ENCODE data around the gene RNF167. TPM values are rescaled to one million over a fixed set of nuclear protein-coding genes. Genes with fewer than 3 reads are reported as not detected.

RNF167 gene
- total and polyA plus RNA-seq, 2 of the 8 experiments (the other 6 are each of a cell fraction or from before 2014, with no cell fraction given), result 140 to 281 TPM

DNA sequence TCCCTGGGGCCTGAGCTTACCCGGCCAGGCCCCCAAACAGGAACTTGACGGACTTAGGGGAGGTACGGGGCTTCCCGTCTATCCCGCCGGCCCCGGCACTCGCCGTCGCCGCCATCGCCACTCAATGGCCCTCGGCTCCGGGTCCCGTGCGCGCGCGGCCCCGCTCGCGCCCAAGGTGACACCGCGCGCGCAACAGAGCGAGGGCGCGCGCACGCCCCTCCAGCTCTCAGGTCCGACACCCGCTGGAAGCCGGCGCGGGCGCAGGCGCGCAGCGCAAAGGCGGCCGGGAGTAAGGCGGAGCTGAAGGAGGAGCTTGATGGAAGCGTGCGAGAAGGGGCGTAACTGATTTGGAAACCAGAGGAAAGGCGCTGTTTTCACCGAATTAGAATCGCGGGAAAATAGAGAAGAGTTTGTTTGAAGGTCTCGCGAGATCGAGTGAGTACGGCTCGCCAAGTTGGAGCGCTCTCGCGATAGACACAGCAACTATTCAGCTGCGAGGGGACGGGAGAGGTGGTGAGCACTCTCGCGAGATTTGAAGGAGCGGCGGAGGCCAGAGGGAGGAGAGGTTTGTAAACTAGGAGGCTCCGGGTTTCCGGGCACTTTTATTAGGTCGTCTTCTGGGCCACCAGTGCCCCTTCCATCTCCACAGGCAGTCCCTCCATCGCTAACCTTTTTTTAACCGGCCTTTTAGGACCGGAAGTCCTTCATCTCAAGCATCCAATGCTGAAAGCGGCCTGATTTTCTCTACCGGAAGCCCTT lies at the start of gene RNF167, which contains the start of gene SLC25A11 (continued):
- TF ChIP-seq, protein P1, sequence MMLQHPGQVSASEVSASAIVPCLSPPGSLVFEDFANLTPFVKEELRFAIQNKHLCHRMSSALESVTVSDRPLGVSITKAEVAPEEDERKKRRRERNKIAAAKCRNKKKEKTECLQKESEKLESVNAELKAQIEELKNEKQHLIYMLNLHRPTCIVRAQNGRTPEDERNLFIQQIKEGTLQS (IDR thresholded peaks at IDR 0.05; ENCODE audit: insufficient read depth, low read depth, low read length), result no peak
- TF ChIP-seq KDM5A (IDR thresholded peaks at IDR 0.05; ENCODE audit: low read length) (no peak; the same call in 1 of the 2 replicates), RAD21 (IDR thresholded peaks at IDR 0.05 in 1 of 2, conservative IDR thresholded peaks at IDR 0.05 in 1 of 2; ENCODE audit: low read depth in 2 of 2, low read length in 2 of 2) (no peak), SP1 (IDR thresholded peaks at IDR 0.05; ENCODE audit: low read depth, low read length) (0 out of 2 replicates have a peak, but pooled peaks have one; percentile 7), TBP (IDR thresholded peaks at IDR 0.05; ENCODE audit: low read depth, low read length) (peak; percentile 45), HDAC2 (IDR thresholded peaks at IDR 0.05; ENCODE audit: borderline replicate concordance in 1 of 2, low read depth in 2 of 2, low read length in 2 of 2) (no peak), SP2 (IDR thresholded peaks at IDR 0.05; ENCODE audit: low read length) (no peak), TCF12 (IDR thresholded peaks at IDR 0.05; ENCODE audit: low read depth, low read length) (no peak), EP300 (IDR thresholded peaks at IDR 0.05; ENCODE audit: borderline replicate concordance in 1 of 2, low read depth in 2 of 2, low read length in 2 of 2) (no peak), TEAD4 (IDR thresholded peaks at IDR 0.05; ENCODE audit: low read depth, low read length) (no peak), EZH2 (IDR thresholded peaks at IDR 0.05; ENCODE audit: low read depth, low read length, severe bottlenecking) (no peak), SUZ12 (IDR thresholded peaks at IDR 0.05; ENCODE audit: low read length) (no peak), SP4 (IDR thresholded peaks at IDR 0.05; ENCODE audit: low read length) (no peak), CTBP2 (IDR thresholded peaks at IDR 0.05; ENCODE audit: borderline replicate concordance, insufficient read depth, insufficient read length, low read length) (no peak), CREB1 (IDR thresholded peaks at IDR 0.05) (no peak; the same call in 1 of the 2 replicates), HDAC6 (IDR thresholded peaks at IDR 0.05; ENCODE audit: low read depth, low read length) (no peak), POLR2AphosphoS5 (IDR thresholded peaks at IDR 0.05; ENCODE audit: low read depth, low read length) (peak; percentile 58; the same call in 1 of the 2 replicates), TAF1 (IDR thresholded peaks at IDR 0.05; ENCODE audit: low read depth, low read length) (peak; percentile 70), SIX5 (IDR thresholded peaks at IDR 0.05; ENCODE audit: low read depth, low read length) (no peak)
- TF ChIP-seq, protein P2, sequence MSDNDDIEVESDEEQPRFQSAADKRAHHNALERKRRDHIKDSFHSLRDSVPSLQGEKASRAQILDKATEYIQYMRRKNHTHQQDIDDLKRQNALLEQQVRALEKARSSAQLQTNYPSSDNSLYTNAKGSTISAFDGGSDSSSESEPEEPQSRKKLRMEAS (IDR thresholded peaks at IDR 0.05), result peak; percentile 52
- TF ChIP-seq, protein P3, sequence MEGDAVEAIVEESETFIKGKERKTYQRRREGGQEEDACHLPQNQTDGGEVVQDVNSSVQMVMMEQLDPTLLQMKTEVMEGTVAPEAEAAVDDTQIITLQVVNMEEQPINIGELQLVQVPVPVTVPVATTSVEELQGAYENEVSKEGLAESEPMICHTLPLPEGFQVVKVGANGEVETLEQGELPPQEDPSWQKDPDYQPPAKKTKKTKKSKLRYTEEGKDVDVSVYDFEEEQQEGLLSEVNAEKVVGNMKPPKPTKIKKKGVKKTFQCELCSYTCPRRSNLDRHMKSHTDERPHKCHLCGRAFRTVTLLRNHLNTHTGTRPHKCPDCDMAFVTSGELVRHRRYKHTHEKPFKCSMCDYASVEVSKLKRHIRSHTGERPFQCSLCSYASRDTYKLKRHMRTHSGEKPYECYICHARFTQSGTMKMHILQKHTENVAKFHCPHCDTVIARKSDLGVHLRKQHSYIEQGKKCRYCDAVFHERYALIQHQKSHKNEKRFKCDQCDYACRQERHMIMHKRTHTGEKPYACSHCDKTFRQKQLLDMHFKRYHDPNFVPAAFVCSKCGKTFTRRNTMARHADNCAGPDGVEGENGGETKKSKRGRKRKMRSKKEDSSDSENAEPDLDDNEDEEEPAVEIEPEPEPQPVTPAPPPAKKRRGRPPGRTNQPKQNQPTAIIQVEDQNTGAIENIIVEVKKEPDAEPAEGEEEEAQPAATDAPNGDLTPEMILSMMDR (IDR thresholded peaks at IDR 0.05; ENCODE audit: control extremely low read depth in 1 of 3, insufficient read depth in 1 of 3, low read depth in 1 of 3, low read length in 3 of 3), result no peak
